HG02852 (cell line): ENCODE measurements around the gene PTPRA.
"Not testable (repeated sequence)": the region's sequence is repeated elsewhere in the genome, so short reads cannot be mapped to it uniquely, and the experiment has no call there.

ENCODE experiments used
- ATAC-seq: cut with Tn5 transposase; IDR thresholded peaks from one replicate; pipeline ENCODE4 v1.9.1; 2021; ENCODE audit warnings: mild to moderate bottlenecking, moderate library complexity; ENCODE audit not compliant: unreplicated experiment

PTPRA gene

DNA sequence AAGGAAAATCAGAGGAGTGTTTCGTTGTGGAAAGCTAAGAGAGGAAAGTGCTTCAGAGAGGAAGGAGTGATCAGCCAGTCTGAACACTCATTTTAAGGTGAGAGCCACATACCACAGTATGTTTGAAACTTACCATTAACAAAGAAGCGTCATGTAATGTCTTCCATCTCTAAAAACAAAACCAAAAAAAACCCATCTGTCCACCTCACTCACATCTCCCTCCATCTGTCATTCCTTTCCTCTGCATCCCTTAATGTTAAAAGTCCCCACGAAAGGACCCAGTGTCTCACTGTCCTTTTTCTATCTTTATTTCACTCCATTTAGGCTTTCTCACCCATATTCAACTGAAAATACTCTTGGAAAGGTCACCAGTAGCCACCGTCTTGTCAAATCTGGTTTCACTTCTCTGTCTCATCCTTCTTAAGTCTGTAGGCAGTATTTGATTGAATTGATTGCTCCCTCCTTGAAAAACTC is 110.8 kb downstream of the PTPRA start:
- no peak for ATAC-seq

DNA sequence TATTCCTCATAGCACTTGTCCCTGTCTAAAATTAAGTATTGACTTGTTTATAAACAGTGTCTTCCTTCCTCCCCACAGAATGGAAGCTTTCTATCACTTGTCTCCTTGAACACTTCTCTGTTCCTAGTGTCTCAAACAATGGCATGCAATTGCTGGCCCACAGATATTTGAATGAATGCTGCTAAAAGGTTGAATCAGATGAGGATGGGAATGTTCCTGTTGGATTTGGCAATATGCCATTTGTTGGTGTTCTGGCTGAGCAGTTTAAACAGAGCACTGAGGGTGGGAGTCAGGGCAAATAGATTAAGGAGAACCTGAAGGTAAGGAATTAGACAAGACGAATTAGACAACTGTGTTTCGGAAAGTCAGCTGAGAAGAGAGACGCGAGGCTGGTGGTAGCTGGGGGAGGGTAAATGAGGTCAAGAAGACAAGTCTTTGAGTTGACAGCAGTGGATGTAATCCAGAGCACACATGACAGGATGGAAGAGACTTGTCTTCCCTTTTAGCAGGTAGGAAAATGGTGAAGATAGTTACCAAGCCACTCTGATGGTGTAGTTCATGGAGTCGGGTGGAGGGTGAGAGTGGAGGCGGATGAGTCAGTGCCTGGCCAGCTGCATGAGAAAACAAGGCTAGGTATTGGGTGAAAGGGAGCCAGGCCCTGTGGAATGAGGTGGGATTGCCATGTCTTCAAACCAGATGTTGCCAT is 111.8 kb downstream of the PTPRA start:
- ATAC-seq: no peak

DNA sequence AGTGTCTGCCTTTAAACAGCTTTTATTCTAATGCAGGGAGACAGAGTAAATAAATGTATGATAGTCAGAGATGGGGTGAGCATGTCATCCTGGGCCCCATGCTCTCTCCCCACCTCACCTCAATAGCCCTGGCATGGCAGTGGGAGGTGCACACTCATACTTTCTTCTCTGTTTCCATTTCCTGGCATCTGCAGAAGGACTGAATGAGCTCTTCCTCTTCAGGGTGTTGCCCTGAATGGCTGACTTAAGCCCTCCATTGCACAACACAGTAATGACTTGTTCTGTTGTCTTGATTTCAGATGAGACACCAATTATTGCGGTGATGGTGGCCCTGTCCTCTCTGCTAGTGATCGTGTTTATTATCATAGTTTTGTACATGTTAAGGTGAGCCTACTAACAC is 113.2 kb downstream of the PTPRA start:
- ATAC-seq: no peak

DNA sequence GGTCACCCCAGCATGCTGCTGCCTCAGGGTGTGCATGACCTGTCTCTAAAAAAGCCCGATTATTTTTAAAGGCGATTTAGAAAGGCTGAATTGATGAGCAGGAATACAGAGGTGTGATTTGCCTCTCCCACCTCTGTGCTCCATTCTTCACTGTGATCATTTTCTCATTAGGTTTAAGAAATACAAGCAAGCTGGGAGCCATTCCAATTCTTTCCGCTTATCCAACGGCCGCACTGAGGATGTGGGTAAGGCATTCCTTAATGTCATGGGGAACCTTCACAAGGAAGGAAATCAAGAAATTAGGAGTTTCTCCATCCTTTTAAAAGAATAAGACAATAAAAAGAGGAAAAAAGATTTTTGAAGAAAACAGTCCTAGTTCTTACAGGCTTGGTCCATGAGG is 114.6 kb downstream of the PTPRA start:
- ATAC-seq: no peak

DNA sequence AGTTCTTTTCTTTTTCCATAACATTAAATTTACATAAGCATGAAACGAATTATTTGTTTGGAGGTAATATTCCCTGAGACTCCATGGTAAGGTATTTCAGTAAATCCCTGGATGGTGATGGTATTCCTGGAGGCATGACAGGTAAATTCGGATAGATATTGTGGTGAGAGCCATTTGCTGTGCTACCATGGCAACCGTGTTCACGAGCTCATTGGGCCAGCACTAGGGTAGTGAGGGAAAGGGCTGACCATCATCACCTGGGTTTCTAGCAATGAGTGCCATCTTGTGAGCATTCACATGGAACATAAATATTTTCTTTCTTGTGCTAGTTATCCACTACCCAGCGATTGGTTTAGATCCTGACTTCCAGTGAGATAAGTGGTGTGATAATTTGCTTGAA is 118.3 kb downstream of the PTPRA start:
- no peak for ATAC-seq

DNA sequence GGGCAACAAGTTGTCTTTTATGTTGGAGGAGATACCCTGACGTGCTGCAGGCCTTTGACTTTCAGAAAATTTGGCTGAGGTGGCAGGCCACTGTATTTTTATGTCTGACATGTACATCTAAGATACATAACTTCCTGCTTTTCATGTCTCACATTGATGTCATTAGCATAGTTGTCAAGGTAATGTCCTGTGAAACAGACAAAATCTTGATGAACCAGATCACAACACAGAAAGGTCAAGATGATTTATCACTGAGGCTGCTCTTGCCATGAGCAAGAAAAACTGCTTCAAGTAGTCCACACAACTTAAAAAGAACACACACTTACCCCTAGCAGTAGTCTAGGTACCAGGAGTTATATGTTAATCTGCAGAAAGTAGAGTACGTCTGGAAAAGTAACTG is 120.0 kb downstream of the PTPRA start:
- ATAC-seq: no peak

DNA sequence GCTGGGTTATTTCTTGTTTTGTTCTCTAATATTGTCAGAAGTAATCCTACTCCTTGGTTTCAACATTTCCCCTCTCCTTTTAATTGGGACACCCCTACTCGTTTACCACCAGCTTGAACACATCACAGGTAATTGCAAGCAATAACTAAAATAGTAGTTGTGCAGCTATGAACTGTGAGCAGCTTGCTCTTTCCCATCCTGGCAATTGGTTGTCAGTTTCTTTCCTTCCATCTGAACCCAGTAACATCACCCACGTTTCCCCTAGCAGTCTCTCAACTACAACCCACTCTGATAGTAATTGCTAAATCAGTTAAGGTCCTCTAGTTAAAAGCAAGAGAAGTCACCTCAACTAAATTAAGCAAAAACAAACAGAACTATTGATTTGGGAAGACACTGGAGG is 122.5 kb downstream of the PTPRA start:
- no peak for ATAC-seq

DNA sequence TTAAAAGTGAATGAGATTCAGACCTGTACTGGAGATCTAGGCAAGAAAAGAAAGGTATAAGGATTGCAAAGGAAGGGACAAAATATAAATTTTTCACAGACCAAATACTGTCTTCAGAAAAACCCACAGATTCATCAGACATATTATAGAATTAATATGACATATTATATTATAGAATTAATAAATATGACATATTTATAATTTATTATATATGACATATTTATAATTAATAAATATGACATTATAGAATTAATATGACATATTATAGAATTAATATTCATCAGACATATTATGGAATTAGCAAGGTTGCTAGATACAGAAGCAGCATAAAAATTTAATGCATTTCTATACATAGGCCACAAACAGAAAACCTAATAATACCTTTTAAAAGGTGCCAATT is 125.4 kb downstream of the PTPRA start:
- ATAC-seq: no peak

DNA sequence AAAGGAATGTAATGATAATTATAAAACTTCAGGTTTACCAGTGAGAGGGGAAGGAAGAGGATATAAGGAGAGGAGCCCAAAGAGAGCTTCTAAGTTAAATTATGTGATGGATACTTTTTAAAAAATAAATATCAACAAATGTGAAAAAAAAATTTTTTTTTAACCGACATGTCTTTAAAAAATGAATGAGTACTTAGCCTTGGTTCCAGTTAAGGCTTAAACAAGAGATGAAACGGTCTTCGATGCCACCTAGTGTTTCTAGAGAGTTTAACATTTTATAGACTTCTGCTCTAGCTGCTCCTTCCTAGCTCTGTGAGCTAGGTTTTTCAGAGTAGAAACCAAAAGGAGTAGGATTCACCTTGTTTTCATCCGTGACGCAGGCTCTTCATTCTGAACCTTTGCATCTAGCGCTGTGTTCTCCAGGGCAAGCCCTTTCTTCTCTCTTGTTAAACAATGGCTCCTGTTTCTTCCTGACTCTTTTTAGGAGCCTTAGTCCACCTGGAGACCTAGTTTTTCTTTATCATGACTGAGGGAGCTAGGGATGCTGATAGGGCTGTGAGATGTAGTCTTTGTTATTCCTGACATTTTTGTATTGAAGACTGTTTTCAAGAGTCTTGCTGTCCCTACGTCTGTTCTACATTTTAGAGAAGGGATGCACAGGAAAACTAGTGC is 127.7 kb downstream of the PTPRA start:
- ATAC-seq: no peak

DNA sequence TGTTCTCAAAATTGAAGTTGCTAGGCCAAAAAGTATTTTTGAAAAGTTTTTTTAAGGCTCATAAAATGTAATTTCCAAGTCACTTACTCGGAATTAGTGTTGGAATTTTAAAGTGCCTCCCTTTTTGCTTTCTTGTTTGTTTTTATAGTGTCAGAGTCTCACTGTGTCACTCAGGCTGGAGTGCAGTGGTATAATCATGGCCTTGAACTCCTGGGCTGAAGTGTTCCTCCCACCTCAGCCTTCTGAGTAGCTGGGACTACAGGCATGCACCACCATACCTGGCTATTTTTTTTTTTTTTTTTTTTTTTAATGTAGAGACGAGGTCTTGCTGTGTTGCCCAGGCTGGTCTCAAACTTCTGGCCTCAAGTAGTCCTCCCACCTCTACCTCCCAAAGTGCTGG is 130.1 kb downstream of the PTPRA start:
- no peak for ATAC-seq

DNA sequence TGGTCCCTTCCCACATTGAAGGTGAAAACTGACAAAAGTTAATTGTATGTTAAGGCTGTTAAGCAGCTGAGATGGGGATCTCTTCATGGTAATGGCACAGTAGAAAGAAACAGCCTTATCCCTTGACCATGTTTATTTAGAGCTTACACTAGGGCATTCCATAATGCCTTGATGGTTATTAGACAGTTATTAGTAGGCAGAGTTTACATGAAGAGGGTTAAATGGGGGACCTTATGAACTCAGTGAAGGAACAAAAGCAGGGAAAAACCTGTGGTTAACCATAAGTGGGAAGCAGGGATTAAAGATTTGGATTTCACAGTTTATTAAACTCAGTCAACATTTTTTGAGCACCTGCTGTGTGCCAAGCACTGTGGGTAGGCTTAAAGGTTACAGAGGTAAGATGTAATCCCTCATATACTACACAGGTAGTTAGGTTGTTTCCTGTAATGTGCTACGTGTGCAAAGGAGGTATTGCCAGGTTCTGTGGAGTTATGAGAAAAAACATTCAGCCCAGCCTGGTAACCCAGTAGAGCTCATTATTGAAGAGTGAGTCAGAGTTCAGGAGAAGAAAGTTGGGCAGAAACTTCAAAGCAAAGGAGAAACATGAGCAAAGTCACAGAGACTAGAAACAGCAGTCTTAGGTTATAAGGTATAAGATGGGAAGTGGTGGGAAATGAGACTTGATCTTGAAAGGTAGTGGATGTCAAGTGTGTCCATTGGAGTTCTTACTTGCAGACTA is 137.9 kb downstream of the PTPRA start:
- ATAC-seq: no peak

DNA sequence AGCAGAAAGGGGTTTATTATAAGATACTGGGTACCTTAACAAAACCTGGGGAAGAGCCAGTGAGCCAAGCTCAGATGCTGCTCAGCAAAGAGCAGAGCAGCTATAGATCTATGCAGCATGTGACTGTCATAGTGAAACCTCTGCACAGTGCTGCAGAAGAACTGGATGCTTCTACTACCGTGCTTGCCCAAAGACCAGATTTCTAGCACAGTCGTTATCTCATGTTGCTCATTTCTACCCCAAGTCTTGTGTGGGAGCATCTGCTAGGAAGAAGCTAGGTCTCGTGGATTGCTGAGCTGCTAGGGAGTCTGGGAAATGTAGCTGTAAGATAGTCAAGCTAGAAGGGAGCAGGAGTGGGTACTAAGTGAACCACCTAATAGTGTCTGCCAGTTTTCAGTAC is 138.5 kb downstream of the PTPRA start:
- no peak for ATAC-seq

DNA sequence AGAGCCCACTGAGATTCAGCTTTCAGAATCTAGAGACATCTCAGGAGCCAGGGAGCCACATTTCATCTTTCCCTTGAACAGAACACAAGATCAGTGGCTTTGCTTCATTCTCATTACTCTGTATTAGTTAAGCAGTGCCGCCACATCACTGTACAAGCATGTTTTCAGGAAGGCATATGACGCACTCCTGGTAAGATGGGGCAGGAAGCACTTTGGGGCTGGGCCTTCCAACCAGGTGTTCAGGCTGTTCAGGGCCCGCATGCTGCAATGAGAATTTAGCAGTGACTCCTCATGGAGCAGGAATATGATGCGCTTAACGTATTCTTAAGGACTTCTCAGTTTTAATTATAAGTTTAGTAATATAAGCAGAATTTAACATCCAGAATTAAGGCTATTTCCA is 140.5 kb downstream of the PTPRA start:
- no peak for ATAC-seq

DNA sequence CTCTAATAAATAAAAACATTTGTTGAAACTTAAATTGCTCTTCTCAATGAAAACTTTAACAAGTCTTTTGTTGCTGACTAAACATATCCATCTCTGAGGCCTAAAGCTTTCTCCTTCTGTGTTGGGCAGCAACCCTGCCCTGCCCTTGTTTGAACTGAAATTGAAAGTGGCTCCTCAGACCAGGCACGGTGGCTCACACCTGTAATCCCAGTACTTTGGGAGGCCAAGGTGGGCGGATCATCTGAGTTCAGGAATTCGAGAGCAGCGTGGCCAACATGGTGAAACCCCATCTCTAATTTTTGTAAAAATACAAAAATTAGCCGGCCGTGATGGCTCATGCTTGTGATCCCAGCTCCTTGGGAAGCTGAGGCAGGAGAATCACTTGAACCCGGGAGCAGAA is 140.9 kb downstream of the PTPRA start:
- ATAC-seq: no peak

DNA sequence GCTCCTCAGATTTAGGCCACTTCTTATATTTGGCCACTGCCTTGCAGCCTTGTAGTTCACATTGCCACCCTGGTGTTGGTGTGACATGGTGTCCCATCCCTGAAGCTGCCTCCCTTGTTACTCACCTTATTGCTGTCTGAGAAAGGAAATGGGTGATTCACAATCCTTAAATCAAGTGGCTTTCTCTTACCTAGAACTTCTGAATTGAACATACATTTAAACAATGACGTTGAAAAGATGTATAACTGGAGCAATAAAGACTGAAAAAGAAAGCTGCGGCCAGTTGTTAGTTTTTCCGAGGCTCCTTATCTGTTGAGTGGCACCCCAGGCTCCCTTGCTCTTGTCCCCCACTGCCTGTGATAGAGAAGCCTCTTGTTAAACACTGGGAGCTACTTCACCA is 141.4 kb downstream of the PTPRA start:
- no peak for ATAC-seq

DNA sequence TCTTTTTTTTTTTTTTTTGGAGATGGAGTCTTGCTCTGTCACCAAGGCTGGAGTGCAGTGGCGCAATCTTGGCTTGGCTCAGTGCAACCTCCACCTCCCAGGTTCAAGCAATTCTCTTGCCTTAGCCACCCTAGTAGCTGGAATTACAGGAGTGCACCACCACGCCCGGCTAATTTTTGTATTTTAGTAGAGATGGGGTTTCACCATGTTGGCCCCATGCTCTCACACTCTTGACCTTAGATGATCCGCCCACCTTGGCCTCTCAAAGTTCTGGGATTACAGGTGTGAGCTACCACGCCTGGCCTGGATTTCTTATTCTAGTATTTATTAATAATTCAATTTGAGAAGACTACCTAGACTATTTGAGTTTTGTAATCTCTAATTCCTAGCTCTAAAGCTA is 142.0 kb downstream of the PTPRA start:
- not testable (repeated sequence) for ATAC-seq

DNA sequence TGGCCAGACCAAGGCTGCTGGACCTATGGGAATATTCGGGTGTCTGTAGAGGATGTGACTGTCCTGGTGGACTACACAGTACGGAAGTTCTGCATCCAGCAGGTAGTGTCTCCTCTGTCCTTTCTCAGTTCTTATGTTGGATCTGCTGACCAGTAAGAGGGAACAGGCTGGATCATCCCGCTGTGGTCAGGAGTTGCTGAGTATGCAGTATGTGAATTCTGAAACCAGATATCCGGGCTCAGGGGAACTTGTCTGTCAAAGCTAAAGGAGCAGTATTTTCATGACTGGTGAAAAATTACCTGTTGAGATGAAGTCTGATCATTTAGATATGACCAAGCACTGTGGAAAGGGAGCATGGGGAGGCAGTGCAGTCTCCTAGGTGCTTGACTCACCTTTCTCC is 148.0 kb downstream of the PTPRA start:
- ATAC-seq: no peak

DNA sequence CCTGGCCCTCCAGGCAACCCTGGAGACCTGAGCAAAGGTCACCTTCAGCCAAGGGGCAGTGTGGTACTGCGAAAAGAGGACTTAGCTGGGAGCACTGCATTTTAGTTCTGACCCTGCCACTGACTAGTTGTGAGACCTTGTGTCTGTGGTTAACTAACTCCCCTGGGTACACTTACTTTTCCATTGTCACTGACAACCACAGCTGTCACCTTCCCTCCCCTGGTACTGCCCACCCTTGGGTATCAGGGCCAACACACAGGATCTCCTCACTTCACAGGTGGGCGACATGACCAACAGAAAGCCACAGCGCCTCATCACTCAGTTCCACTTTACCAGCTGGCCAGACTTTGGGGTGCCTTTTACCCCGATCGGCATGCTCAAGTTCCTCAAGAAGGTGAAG is 148.5 kb downstream of the PTPRA start:
- no peak for ATAC-seq

DNA sequence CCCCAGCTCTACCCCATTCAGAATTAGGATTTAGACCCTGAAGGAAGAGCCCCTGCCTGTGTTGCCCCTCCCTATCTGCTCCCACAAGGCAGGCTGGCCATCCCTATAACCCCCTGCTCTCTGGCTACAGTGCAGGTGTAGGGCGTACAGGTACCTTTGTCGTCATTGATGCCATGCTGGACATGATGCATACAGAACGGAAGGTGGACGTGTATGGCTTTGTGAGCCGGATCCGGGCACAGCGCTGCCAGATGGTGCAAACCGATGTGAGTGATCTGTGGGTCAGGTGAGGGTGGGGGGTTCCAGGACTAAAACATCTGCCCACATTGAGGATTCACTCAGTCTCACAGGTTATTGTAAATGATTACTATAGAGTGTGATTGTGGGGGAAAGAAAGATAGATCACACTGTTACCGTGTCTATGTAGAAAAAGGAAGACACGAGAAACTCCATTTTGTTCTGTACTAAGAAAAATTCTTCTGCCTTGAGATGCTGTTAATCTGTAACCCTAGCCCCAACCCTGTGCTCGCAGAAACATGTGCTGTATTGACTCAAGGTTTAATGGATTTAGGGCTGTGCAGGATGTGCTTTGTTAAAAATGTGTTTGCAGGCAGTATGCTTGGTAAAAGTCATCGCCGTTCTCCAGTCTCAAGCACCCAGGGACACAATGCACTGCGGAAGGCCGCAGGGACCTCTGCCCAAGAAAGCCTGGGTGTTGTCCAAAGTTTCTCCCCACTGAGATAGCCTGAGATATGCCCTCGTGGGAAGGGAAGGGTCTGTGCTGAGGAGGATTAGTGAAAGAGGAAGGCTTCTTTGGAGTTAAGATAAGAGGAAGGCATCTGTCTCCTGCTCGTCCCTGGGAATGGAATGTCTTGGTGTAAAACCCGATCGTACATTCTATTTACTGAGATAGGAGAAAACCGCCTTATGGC is 149.5 kb downstream of the PTPRA start:
- ATAC-seq: not testable (repeated sequence)

DNA sequence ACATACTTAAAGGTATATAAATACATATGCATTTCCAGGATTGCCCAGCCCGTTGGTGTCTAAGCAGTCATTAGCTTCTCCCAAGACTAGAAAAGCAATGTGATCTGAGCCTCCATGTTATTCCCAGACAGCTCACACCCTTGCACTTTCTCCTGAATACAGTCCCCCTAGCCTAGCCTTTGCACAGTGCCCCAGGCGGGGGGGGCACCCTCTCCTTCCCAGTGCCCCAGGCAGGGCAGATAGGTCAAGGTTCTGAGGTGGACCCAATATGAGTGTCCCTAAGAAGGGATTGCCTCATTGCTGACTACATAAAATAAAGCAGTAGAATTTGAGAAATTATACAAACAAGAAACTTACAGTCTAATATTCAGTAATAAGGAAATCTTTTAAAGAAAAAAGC is 154.7 kb downstream of the PTPRA start:
- no peak for ATAC-seq
